Measurements from ENCODE around the gene PPARG. TPM values are rescaled to one million over a fixed set of nuclear protein-coding genes. Genes with fewer than 3 reads are reported as not detected.

Gene PPARG
- polyA plus RNA-seq, 1 of the 3 experiments (the other 2 are of a cell fraction), result 2.8 TPM

DNA sequence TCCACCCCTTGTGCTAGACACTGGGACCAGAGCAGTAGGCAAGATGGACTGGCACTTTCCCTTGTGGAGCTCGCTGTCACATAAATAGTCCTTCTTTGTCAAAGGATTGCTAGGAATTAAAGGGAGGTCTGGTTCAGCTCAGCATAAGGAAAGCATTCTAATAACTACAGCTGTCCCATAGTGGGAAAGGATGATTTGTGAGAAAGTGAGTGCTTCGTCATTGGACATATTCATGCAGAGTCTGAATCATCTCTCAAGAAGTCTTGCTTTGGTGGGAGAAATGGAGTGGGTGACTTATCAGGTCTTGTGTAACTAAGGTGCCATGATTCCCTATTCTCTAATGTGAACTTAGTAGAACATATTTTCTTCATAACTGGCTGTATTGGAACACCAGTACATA, 14.7 kb downstream of the PPARG start (continued):
- TF ChIP-seq ELF1 (IDR thresholded peaks at IDR 0.05) (no peak), NFIC (IDR thresholded peaks at IDR 0.05; ENCODE audit: borderline replicate concordance) (no peak; the same call in 1 of the 2 replicates), FOXJ3 (CRISPR knock-in tag; IDR thresholded peaks at IDR 0.05) (no peak), GATA2 (CRISPR knock-in tag; IDR thresholded peaks at IDR 0.05) (no peak)
- TF ChIP-seq, protein P1, sequence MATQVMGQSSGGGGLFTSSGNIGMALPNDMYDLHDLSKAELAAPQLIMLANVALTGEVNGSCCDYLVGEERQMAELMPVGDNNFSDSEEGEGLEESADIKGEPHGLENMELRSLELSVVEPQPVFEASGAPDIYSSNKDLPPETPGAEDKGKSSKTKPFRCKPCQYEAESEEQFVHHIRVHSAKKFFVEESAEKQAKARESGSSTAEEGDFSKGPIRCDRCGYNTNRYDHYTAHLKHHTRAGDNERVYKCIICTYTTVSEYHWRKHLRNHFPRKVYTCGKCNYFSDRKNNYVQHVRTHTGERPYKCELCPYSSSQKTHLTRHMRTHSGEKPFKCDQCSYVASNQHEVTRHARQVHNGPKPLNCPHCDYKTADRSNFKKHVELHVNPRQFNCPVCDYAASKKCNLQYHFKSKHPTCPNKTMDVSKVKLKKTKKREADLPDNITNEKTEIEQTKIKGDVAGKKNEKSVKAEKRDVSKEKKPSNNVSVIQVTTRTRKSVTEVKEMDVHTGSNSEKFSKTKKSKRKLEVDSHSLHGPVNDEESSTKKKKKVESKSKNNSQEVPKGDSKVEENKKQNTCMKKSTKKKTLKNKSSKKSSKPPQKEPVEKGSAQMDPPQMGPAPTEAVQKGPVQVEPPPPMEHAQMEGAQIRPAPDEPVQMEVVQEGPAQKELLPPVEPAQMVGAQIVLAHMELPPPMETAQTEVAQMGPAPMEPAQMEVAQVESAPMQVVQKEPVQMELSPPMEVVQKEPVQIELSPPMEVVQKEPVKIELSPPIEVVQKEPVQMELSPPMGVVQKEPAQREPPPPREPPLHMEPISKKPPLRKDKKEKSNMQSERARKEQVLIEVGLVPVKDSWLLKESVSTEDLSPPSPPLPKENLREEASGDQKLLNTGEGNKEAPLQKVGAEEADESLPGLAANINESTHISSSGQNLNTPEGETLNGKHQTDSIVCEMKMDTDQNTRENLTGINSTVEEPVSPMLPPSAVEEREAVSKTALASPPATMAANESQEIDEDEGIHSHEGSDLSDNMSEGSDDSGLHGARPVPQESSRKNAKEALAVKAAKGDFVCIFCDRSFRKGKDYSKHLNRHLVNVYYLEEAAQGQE (IDR thresholded peaks at IDR 0.05; ENCODE audit: low read depth, low read length), result no peak

GRCh38 chr3:12303993-12304392, 15.1 kb downstream of the PPARG start:
- Histone ChIP-seq H3K9ac (no peak overlapping the region), H3F3A (replicated peaks; ENCODE audit: insufficient read depth) (peaks cover 4% of the 10 kb centered on the region), H3K27ac (ENCODE audit: low read depth in 2 of 2, low read length in 1 of 2) (peak overlapping the region in 1 of 2 experiments; percentile 56; a peak in 2 of 4 replicates), H3K4me3 (ENCODE audit: low read depth in 2 of 2, low read length in 1 of 2) (no peak overlapping the region), H2AFZ (ENCODE audit: low read depth) (no peak overlapping the region), H3K9me3 (no peaks in the 10 kb centered on the region), H3K9me2 (no peaks in the 10 kb centered on the region), H3K27me3 (ENCODE audit: insufficient read depth) (no peaks in the 10 kb centered on the region), H3K79me2 (ENCODE audit: insufficient read depth) (no peaks in the 10 kb centered on the region), H4K20me1 (ENCODE audit: insufficient read depth) (no peaks in the 10 kb centered on the region), H3K36me3 (replicated peaks in 1 of 2; ENCODE audit: control insufficient read depth in 1 of 2, insufficient read depth in 2 of 2, low read length in 1 of 2) (no peaks in the 10 kb centered on the region), H3K4me2 (no peak overlapping the region), H3K4me1 (ENCODE audit: control insufficient read depth in 1 of 2, insufficient read depth in 2 of 2, low read depth in 1 of 2, low read length in 1 of 2) (no peaks in the 10 kb centered on the region)
- no peak for DNase-seq
- TF ChIP-seq POLR2AphosphoS5 (IDR thresholded peaks at IDR 0.05; ENCODE audit: low read depth, low read length), result no peak
- ChIA-PET POLR2A (no interaction called here), CTCF (interaction anchor here (0.9 kb wide), 1 partner anchor 68 kb away, joined by 3 read pairs; no protein-coding TSS in a partner anchor)
- WGBS (ENCODE audit: low lambda C conversion rate), result 90% methylated on average over 6 of the region's 6 CpGs

DNA sequence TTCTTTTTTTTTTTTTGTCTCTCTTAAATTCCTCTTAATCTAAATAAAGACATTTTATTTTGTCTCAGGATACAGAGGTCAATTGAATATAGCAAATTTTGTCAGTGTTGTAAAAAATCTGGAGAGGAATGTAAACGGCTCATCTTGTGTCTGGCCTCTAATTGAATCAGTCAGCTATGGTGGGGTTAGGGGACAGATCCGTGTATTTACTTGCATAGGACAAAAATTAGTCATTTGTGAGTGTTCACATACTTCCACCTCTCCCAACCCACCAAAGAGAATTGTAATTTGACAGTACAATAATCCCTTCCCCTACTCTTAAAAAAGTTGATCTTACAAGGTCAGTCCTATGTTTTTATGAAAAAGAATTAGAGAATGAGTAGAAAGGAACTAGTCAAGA, 18.3 kb downstream of the PPARG start:
- CTCF ChIA-PET, result no interaction called here
- no peak for TF ChIP-seq RAD21 (IDR thresholded peaks at IDR 0.05; ENCODE audit: low read length)
- no peak for TF ChIP-seq MEF2A (IDR thresholded peaks at IDR 0.05; ENCODE audit: borderline replicate concordance, low read depth)
- TF ChIP-seq NFIC (IDR thresholded peaks at IDR 0.05; ENCODE audit: borderline replicate concordance), result no peak
- TF ChIP-seq, protein P2, sequence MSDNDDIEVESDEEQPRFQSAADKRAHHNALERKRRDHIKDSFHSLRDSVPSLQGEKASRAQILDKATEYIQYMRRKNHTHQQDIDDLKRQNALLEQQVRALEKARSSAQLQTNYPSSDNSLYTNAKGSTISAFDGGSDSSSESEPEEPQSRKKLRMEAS (IDR thresholded peaks at IDR 0.05; ENCODE audit: low read depth), result no peak
- TF ChIP-seq, protein P3, sequence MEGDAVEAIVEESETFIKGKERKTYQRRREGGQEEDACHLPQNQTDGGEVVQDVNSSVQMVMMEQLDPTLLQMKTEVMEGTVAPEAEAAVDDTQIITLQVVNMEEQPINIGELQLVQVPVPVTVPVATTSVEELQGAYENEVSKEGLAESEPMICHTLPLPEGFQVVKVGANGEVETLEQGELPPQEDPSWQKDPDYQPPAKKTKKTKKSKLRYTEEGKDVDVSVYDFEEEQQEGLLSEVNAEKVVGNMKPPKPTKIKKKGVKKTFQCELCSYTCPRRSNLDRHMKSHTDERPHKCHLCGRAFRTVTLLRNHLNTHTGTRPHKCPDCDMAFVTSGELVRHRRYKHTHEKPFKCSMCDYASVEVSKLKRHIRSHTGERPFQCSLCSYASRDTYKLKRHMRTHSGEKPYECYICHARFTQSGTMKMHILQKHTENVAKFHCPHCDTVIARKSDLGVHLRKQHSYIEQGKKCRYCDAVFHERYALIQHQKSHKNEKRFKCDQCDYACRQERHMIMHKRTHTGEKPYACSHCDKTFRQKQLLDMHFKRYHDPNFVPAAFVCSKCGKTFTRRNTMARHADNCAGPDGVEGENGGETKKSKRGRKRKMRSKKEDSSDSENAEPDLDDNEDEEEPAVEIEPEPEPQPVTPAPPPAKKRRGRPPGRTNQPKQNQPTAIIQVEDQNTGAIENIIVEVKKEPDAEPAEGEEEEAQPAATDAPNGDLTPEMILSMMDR (IDR thresholded peaks at IDR 0.05), result no peak
- TF ChIP-seq MXI1 (IDR thresholded peaks at IDR 0.05; ENCODE audit: low read depth, low read length), result no peak
- no peak for TF ChIP-seq FOSL2 (IDR thresholded peaks at IDR 0.05; ENCODE audit: borderline replicate concordance, low read depth)
- TF ChIP-seq CHD2 (IDR thresholded peaks at IDR 0.05; ENCODE audit: low read length, partially characterized antibody), result no peak
- no peak for TF ChIP-seq YY1 (IDR thresholded peaks at IDR 0.05; ENCODE audit: low read depth)
- TF ChIP-seq, protein P4, sequence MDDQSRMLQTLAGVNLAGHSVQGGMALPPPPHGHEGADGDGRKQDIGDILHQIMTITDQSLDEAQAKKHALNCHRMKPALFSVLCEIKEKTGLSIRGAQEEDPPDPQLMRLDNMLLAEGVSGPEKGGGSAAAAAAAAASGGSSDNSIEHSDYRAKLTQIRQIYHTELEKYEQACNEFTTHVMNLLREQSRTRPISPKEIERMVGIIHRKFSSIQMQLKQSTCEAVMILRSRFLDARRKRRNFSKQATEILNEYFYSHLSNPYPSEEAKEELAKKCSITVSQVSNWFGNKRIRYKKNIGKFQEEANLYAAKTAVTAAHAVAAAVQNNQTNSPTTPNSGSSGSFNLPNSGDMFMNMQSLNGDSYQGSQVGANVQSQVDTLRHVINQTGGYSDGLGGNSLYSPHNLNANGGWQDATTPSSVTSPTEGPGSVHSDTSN (IDR thresholded peaks at IDR 0.05), result no peak
- no peak for TF ChIP-seq SMC3 (IDR thresholded peaks at IDR 0.05; ENCODE audit: low read depth, low read length)
- TF ChIP-seq TAF1 (IDR thresholded peaks at IDR 0.05; ENCODE audit: borderline replicate concordance, low read depth, low read length), result no peak
- no peak for TF ChIP-seq ELF1 (IDR thresholded peaks at IDR 0.05)
- TF ChIP-seq NRF1 (IDR thresholded peaks at IDR 0.05; ENCODE audit: low read depth, low read length), result no peak

More for the DNA sequence above, 18.3 kb downstream of the PPARG start:
- H4K20me1 ChIP-seq (ENCODE audit: insufficient read depth), result no peaks in the 10 kb centered on the region
- peaks cover 12% of the 10 kb centered on the region for H3F3A ChIP-seq (replicated peaks; ENCODE audit: insufficient read depth)
- no peak overlapping the region for H2AFZ ChIP-seq (ENCODE audit: low read depth)
- DNase-seq, result no peak
- H3K36me3 ChIP-seq (replicated peaks in 1 of 2; ENCODE audit: control insufficient read depth in 1 of 2, insufficient read depth in 2 of 2, low read length in 1 of 2), result no peaks in the 10 kb centered on the region
- WGBS (ENCODE audit: low lambda C conversion rate), result 41% methylated on average over 2 of the region's 2 CpGs
- no peak overlapping the region for H3K4me2 ChIP-seq
- H3K9me2 ChIP-seq, result no peaks in the 10 kb centered on the region
- H3K9ac ChIP-seq, result no peak overlapping the region
- H3K4me3 ChIP-seq (ENCODE audit: low read depth in 2 of 2, low read length in 1 of 2), result no peak overlapping the region
- no peaks in the 10 kb centered on the region for H3K27me3 ChIP-seq (ENCODE audit: insufficient read depth)
- no peaks in the 10 kb centered on the region for H3K79me2 ChIP-seq (ENCODE audit: insufficient read depth)
- H3K4me1 ChIP-seq (ENCODE audit: control insufficient read depth in 1 of 2, insufficient read depth in 2 of 2, low read depth in 1 of 2, low read length in 1 of 2), result 0 out of 4 replicates have a peak, but pooled peaks cover 0 to 4% of the 10 kb centered on the region in 2 experiments
- POLR2A ChIA-PET, result no interaction called here
- no peaks in the 10 kb centered on the region for H3K9me3 ChIP-seq
- 0 out of 4 replicates have a peak overlapping the region, but pooled peaks of 1 of the 2 experiments have one; percentile 8 for H3K27ac ChIP-seq (ENCODE audit: low read depth in 2 of 2, low read length in 1 of 2)

Measured in SK-N-SH (cell line).